OCI-LY1 (cell line): Measurements from ENCODE around the gene PIAS1.

ENCODE experiments used
- H2AFZ ChIP-seq: fragments of 200-600 bp; sonication (generic), shearing (Covaris generic); 2 replicates; pipeline ENCODE4 v1.6.0; 2014; ENCODE audit warnings: antibody characterized with exemption, mild to moderate bottlenecking, low read length
- H3F3A ChIP-seq: fragments of 200-600 bp; sonication (generic), shearing (Covaris generic); 2 replicates; pipeline ENCODE4 v1.6.0; 2014; ENCODE audit warnings: mild to moderate bottlenecking, antibody characterized with exemption, low read length, moderate library complexity; ENCODE audit not compliant: insufficient read depth
- H3K27ac ChIP-seq: fragments of 200-600 bp; sonication (generic); 2 replicates; pipeline ENCODE4 v1.5.1; 2014; ENCODE audit warnings: low read length, mixed run types, mild to moderate bottlenecking, low read depth; ENCODE audit not compliant: poor library complexity, severe bottlenecking
- H3K27me3 ChIP-seq: fragments of 200-600 bp; sonication (generic); 2 replicates; pipeline ENCODE4 v1.6.0; 2014; ENCODE audit warnings: antibody characterized with exemption, mild to moderate bottlenecking, low read length, moderate library complexity; ENCODE audit not compliant: insufficient read depth
- H3K36me3 ChIP-seq: fragments of 200-600 bp; sonication (generic); 2 replicates; pipeline ENCODE4 v1.6.1; 2014; ENCODE audit warnings: mild to moderate bottlenecking, antibody characterized with exemption, low read length, moderate library complexity, mixed read lengths; ENCODE audit not compliant: insufficient read depth
- H3K4me1 ChIP-seq: fragments of 200-600 bp; sonication (generic); 2 replicates; pipeline ENCODE4 v1.5.1; 2014; ENCODE audit warnings: mild to moderate bottlenecking, low read length, moderate library complexity; ENCODE audit not compliant: insufficient read depth, severe bottlenecking
- H3K4me2 ChIP-seq: fragments of 200-600 bp; sonication (generic), shearing (Covaris generic); 2 replicates; pipeline ENCODE4 v1.6.1; 2014; ENCODE audit warnings: low read length
- H3K4me3 ChIP-seq: fragments of 200-600 bp; sonication (generic); 2 replicates; pipeline ENCODE4 v1.5.1; 2014; ENCODE audit warnings: low read length, low read depth, mild to moderate bottlenecking, mixed read lengths; ENCODE audit not compliant: poor library complexity, severe bottlenecking
- H3K79me2 ChIP-seq: fragments of 200-600 bp; shearing (Covaris generic); 2 replicates; pipeline ENCODE4 v1.6.1; 2016; ENCODE audit warnings: mixed run types, low read length, mixed read lengths; ENCODE audit not compliant: insufficient read depth
- H3K9ac ChIP-seq: fragments of 200-600 bp; sonication (generic), shearing (Covaris generic); 2 replicates; pipeline ENCODE4 v1.6.1; 2014; ENCODE audit warnings: mild to moderate bottlenecking, low read length, mixed read lengths
- H3K9me2 ChIP-seq: fragments of 200-600 bp; sonication (generic), shearing (Covaris generic); 2 replicates; pipeline ENCODE4 v1.6.1; 2014; ENCODE audit warnings: low read depth, mild to moderate bottlenecking, low read length, mixed read lengths
- H3K9me3 ChIP-seq: fragments of 200-600 bp; shearing (Covaris generic); 2 replicates; pipeline ENCODE4 v1.6.1; 2014; ENCODE audit warnings: low read length, mixed read lengths
- H4K20me1 ChIP-seq: fragments of 200-600 bp; sonication (generic), shearing (Covaris generic); 2 replicates; pipeline ENCODE4 v1.6.0; 2016; ENCODE audit warnings: mild to moderate bottlenecking, low read length; ENCODE audit not compliant: insufficient read depth
- EZH2 ChIP-seq: fragments of 200-600 bp; sonication (generic), shearing (Covaris generic); IDR thresholded peaks from 2 replicates; pipeline ENCODE4 v1.8.0; 2017; ENCODE audit warnings: borderline replicate concordance, mixed run types, mild to moderate bottlenecking, antibody characterized with exemption, low read length, moderate library complexity, mixed read lengths
- TF ChIP-seq, protein P1 (sequence below): fragments of 200-600 bp; sonication (generic), shearing (Covaris generic); IDR thresholded peaks from 2 replicates; pipeline ENCODE4 v1.5.1; 2017; ENCODE audit warnings: mild to moderate bottlenecking, antibody characterized with exemption, low read length, moderate library complexity, mixed read lengths

The PIAS1 gene

DNA sequence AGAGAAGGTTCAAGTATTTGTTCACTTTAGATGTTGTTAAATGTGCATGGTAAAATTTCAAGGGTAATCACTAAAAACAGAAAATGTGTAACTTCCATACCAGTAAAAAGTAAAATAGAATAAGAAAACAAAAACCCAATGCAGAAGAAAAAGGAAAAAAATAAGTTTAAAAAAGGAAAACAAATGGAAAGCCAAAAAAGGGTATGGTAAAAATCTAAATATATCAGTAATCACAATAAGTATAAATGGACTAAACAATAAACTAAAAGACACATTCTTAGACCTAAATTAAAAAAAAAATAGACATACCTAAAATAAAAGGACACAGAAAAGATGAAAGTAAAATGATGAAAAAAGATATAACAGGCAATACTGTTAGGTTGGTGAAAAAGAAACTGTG lies 184.9 kb downstream of the PIAS1 start:
- H2AFZ ChIP-seq: no peak overlapping the region
- no peak overlapping the region for H3K4me2 ChIP-seq
- no peak overlapping the region for H3K27ac ChIP-seq
- no peaks in the 10 kb centered on the region for H3K9me3 ChIP-seq
- no peaks in the 10 kb centered on the region for H3K27me3 ChIP-seq
- H4K20me1 ChIP-seq: no peaks in the 10 kb centered on the region
- no peak for TF ChIP-seq EZH2
- TF ChIP-seq, protein P1, sequence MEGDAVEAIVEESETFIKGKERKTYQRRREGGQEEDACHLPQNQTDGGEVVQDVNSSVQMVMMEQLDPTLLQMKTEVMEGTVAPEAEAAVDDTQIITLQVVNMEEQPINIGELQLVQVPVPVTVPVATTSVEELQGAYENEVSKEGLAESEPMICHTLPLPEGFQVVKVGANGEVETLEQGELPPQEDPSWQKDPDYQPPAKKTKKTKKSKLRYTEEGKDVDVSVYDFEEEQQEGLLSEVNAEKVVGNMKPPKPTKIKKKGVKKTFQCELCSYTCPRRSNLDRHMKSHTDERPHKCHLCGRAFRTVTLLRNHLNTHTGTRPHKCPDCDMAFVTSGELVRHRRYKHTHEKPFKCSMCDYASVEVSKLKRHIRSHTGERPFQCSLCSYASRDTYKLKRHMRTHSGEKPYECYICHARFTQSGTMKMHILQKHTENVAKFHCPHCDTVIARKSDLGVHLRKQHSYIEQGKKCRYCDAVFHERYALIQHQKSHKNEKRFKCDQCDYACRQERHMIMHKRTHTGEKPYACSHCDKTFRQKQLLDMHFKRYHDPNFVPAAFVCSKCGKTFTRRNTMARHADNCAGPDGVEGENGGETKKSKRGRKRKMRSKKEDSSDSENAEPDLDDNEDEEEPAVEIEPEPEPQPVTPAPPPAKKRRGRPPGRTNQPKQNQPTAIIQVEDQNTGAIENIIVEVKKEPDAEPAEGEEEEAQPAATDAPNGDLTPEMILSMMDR: no peak
- H3K4me3 ChIP-seq: no peak overlapping the region
- no peaks in the 10 kb centered on the region for H3K4me1 ChIP-seq
- H3K9me2 ChIP-seq: no peaks in the 10 kb centered on the region
- no peaks in the 10 kb centered on the region for H3K79me2 ChIP-seq
- H3K36me3 ChIP-seq: no peaks in the 10 kb centered on the region; the same call in 1 of the 2 replicates
- H3K9ac ChIP-seq: no peak overlapping the region
- no peaks in the 10 kb centered on the region for H3F3A ChIP-seq

DNA sequence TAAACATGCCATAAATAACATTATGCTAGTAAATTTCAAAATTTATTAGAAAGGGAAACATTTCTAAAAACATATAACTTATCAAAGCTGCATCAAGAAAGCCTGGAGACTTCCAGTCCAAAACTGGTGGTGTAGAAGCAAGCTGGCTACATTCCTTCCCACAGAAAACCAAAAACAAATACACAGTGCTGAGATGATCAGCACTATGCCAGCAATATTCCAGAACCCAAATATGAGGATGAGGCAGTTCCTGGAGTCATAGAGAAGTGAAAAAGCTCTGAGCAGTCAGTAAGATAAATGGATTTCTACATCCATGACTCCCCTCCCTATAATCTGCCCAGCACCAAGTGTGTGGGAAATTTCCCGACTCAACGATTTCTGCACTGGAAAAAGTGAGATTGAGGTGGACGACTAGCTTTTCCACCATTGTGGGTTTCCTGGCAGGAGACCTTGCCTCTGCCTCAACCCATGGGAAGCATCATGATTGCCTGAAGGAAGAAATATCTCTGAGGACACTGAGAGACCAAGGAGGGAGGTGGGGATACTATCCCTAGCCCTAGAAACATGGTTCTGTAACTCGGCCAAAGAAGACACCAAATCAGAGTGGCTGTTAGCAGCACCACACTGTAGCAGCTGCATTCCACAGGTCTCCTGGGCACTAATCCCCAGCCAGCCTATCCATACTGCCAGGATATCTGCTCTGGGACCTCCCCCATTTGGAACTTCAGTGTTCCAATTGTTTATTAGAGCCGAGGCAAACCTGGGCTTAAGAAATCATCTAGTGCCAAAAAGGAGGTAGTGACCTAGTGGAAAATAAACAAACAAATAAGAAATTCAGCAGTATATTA lies 187.2 kb downstream of the PIAS1 start:
- Histone ChIP-seq H3K9ac (no peak overlapping the region), H3K27me3 (no peaks in the 10 kb centered on the region), H3K79me2 (no peaks in the 10 kb centered on the region), H4K20me1 (no peaks in the 10 kb centered on the region), H3F3A (no peaks in the 10 kb centered on the region), H2AFZ (no peak overlapping the region), H3K27ac (no peak overlapping the region), H3K4me3 (no peak overlapping the region), H3K36me3 (no peaks in the 10 kb centered on the region), H3K9me3 (no peaks in the 10 kb centered on the region), H3K9me2 (no peaks in the 10 kb centered on the region), H3K4me2 (no peak overlapping the region), H3K4me1 (no peaks in the 10 kb centered on the region)
- TF ChIP-seq, protein P1: no peak
- TF ChIP-seq EZH2: no peak
